OCI-LY3 (cell line): ENCODE measurements around the gene PNPLA4.

ENCODE experiments used
- H2AFZ ChIP-seq: fragments of 200-600, 300-600 bp; shearing (Covaris generic); 2 replicates; pipeline ENCODE4 v1.6.0; 2014; ENCODE audit warnings: antibody characterized with exemption, low read depth, low read length
- H3K27ac ChIP-seq: fragments of 200-600, 300-600 bp; sonication (generic); 2 replicates; pipeline ENCODE4 v1.5.1; 2014; ENCODE audit warnings: mild to moderate bottlenecking, low read length, moderate library complexity, mixed read lengths
- H3K27me3 ChIP-seq: fragments of 200-600, 300-600 bp; sonication (generic); 2 replicates; pipeline ENCODE4 v1.6.1; 2014; ENCODE audit warnings: low read depth, low read length, mixed read lengths
- H3K36me3 ChIP-seq: fragments of 200-600, 300-600 bp; sonication (generic); replicated peaks from 2 replicates; pipeline ENCODE3; 2014; ENCODE audit warnings: low read depth, low read length, mixed read lengths
- H3K4me1 ChIP-seq: fragments of 300-600, 200-600 bp; sonication (generic); 2 replicates; pipeline ENCODE4 v1.6.1; 2014; ENCODE audit warnings: low read length, mixed read lengths
- H3K4me2 ChIP-seq: fragments of 200-600, 300-600 bp; sonication (generic); 2 replicates; pipeline ENCODE4 v1.6.1; 2014; ENCODE audit warnings: low read length, mixed read lengths
- H3K4me3 ChIP-seq: fragments of 300-600, 200-600 bp; sonication (generic); 2 replicates; pipeline ENCODE4 v1.5.1; 2014; ENCODE audit warnings: antibody characterized with exemption, mild to moderate bottlenecking, low read length, moderate library complexity
- H3K79me2 ChIP-seq: fragments of 300-600, 200-600 bp; shearing (Covaris generic); 2 replicates; pipeline ENCODE4 v1.6.1; 2014; ENCODE audit warnings: mild to moderate bottlenecking, low read length, mixed read lengths
- H3K9ac ChIP-seq: fragments of 300-600, 200-600 bp; shearing (Covaris generic); 2 replicates; pipeline ENCODE4 v1.6.0; 2014; ENCODE audit warnings: mild to moderate bottlenecking, low read length, moderate library complexity
- H3K9me3 ChIP-seq: fragments of 200-600, 300-600 bp; shearing (Covaris generic); 2 replicates; pipeline ENCODE4 v1.6.1; 2014; ENCODE audit warnings: low read length, mixed read lengths; ENCODE audit not compliant: insufficient read depth
- H4K20me1 ChIP-seq: fragments of 200-600, 300-600 bp; sonication (generic); 2 replicates; pipeline ENCODE4 v1.6.1; 2016; ENCODE audit warnings: low read length, mixed read lengths; ENCODE audit not compliant: insufficient read depth
- CTCF ChIP-seq: fragments of 200-600, 300-600 bp; sonication (generic); IDR thresholded peaks from 2 replicates; pipeline ENCODE4 v1.5.1; 2014; ENCODE audit warnings: antibody characterized with exemption, low read length, low read depth
- EZH2phosphoT487 ChIP-seq: fragments of 200-600 bp; shearing (Covaris generic); IDR thresholded peaks from 2 replicates; pipeline ENCODE4 v1.6.1; 2018; ENCODE audit warnings: antibody characterized with exemption, mixed run types, low read depth

PNPLA4 gene

GRCh38 chrX:7960246-7960645 lies 33.0 kb upstream of the PNPLA4 start:
- Histone ChIP-seq H3K9me3 (no peaks in the 10 kb centered on the region), H3K79me2 (no peaks in the 10 kb centered on the region), H3K9ac (no peak overlapping the region), H4K20me1 (no peaks in the 10 kb centered on the region), H3K4me1 (no peaks in the 10 kb centered on the region), H3K4me2 (no peak overlapping the region), H2AFZ (no peak overlapping the region), H3K4me3 (no peak overlapping the region), H3K27me3 (no peaks in the 10 kb centered on the region), H3K36me3 (no peaks in the 10 kb centered on the region), H3K27ac (no peak overlapping the region)
- no peak for TF ChIP-seq CTCF
- TF ChIP-seq EZH2phosphoT487: no peak

- peaks cover 13% of the 10 kb centered on the region for H3K4me1 ChIP-seq
- TF ChIP-seq CTCF: no peak
- TF ChIP-seq EZH2phosphoT487: no peak
- H3K36me3 ChIP-seq: no peaks in the 10 kb centered on the region
- H2AFZ ChIP-seq: no peak overlapping the region
- no peaks in the 10 kb centered on the region for H3K27me3 ChIP-seq
- H3K4me3 ChIP-seq: no peak overlapping the region
- H3K4me2 ChIP-seq: no peak overlapping the region
- no peak overlapping the region for H3K9ac ChIP-seq
- no peaks in the 10 kb centered on the region for H3K79me2 ChIP-seq
- H3K27ac ChIP-seq: no peak overlapping the region
- H3K9me3 ChIP-seq: no peaks in the 10 kb centered on the region
- H4K20me1 ChIP-seq: no peaks in the 10 kb centered on the region
Measured at GRCh38 chrX:7953446-7953845, 26.2 kb upstream of the PNPLA4 start.

GRCh38 chrX:7950865-7951264 lies 23.7 kb upstream of the PNPLA4 start:
- Histone ChIP-seq H3K79me2 (no peaks in the 10 kb centered on the region), H4K20me1 (no peaks in the 10 kb centered on the region), H3K4me2 (peak overlapping the region; percentile 46), H3K9me3 (no peaks in the 10 kb centered on the region), H3K27ac (no peak overlapping the region), H3K27me3 (no peaks in the 10 kb centered on the region), H2AFZ (no peak overlapping the region), H3K9ac (no peak overlapping the region), H3K36me3 (no peaks in the 10 kb centered on the region), H3K4me1 (peaks cover 17% of the 10 kb centered on the region), H3K4me3 (no peak overlapping the region)
- TF ChIP-seq EZH2phosphoT487: no peak
- TF ChIP-seq CTCF: no peak

GRCh38 chrX:7948483-7948882 lies 21.3 kb upstream of the PNPLA4 start:
- no peak for TF ChIP-seq EZH2phosphoT487
- TF ChIP-seq CTCF: no peak
- no peaks in the 10 kb centered on the region for H3K79me2 ChIP-seq
- H3K4me2 ChIP-seq: no peak overlapping the region
- no peak overlapping the region for H3K27ac ChIP-seq
- no peak overlapping the region for H2AFZ ChIP-seq
- H3K36me3 ChIP-seq: no peaks in the 10 kb centered on the region
- H4K20me1 ChIP-seq: no peaks in the 10 kb centered on the region
- no peak overlapping the region for H3K4me3 ChIP-seq
- H3K9me3 ChIP-seq: no peaks in the 10 kb centered on the region
- no peak overlapping the region for H3K9ac ChIP-seq
- H3K27me3 ChIP-seq: no peaks in the 10 kb centered on the region
- peaks cover 17% of the 10 kb centered on the region for H3K4me1 ChIP-seq
